K562 (cell line): ENCODE data around the gene PLAAT1. TPM values are rescaled to one million over a fixed set of nuclear protein-coding genes. Genes with fewer than 3 reads are reported as not detected.

ENCODE experiments used
- ATAC-seq: fragments of 200-7000 bp; cut with Tn5 transposase; 3 replicates; pipeline ENCODE4 v1.9.1; 2020; ENCODE audit warnings: moderate library complexity
- BruUV-seq: library from RNA; stranded (reverse); fragments of 400-500 nt; replicated peaks from 2 replicates; lab custom pipeline; 2021; lab: Mats Ljungman, UMichigan
- CTCF ChIA-PET: fragments of 300-600 bp; formaldehyde crosslinking; extraction: SDS; loops from one replicate; lab custom pipeline; 2021; ENCODE audit warnings: low intra/inter-chr PET ratio; lab: Yijun Ruan, JAX
- POLR2A ChIA-PET: fragments of 300-600, 350-650 bp; sonication (Branson Sonifier 250); formaldehyde crosslinking; extraction: SDS; loops from one replicate; lab custom pipeline; 2021; ENCODE audit warnings: antibody characterized with exemption, inconsistent platforms; lab: Yijun Ruan, JAX
- DNase-seq, 4 experiments: peaks; one replicate each; pipeline versions ENCODE4 v3.0.0 to v3.0.0-alpha.2; 2011 to 2018; ENCODE audit warnings: low spot score in 3 of 4, mixed read lengths in 3 of 4; ENCODE audit errors: extremely low read depth in 1 of 4
- FAIRE-seq: peaks from 2 replicates; lab custom pipeline; 2011; peaks lifted over from hg19 to GRCh38; lab: Jason Lieb, UNC
- H2AFZ ChIP-seq: 2 replicates; pipeline ENCODE4 v1.6.0; 2011; ENCODE audit warnings: low read depth, low read length, control low read depth, inconsistent platforms
- H3K27ac ChIP-seq: fragments of 200-600 bp; 3 replicates; pipeline ENCODE4 v1.8.0; 2011; ENCODE audit warnings: low read depth, mild to moderate bottlenecking, control low read depth, inconsistent platforms, low read length, moderate library complexity, mixed read lengths; ENCODE audit errors: extremely low read depth
- H3K27me3 ChIP-seq, 2 experiments: fragments of 300-600 bp in 1 of 2; 2 replicates in 1 of 2; 3 replicates in 1 of 2; pipeline versions ENCODE4 v1.6.0 to v1.8.0; 2011; ENCODE audit warnings: inconsistent platforms in 2 of 2, low read length in 2 of 2, mild to moderate bottlenecking in 1 of 2, mixed read lengths in 1 of 2, moderate library complexity in 1 of 2; ENCODE audit not compliant: control insufficient read depth in 2 of 2, insufficient read depth in 2 of 2
- H3K36me3 ChIP-seq: fragments of 300-600 bp; 3 replicates; pipeline ENCODE4 v1.8.0; 2011; ENCODE audit warnings: mild to moderate bottlenecking, low read length, inconsistent platforms; ENCODE audit not compliant: control insufficient read depth, insufficient read depth
- H3K4me1 ChIP-seq, 2 experiments: fragments of 200-600 bp in 1 of 2; replicated peaks in 1 of 2; 2 replicates in 1 of 2; 3 replicates in 1 of 2; pipeline versions ENCODE4 v1.5.1 to v1.8.0; 2011; ENCODE audit warnings: inconsistent platforms in 2 of 2, low read length in 2 of 2, mild to moderate bottlenecking in 1 of 2, mixed read lengths in 1 of 2, moderate library complexity in 1 of 2; ENCODE audit not compliant: control insufficient read depth in 2 of 2, insufficient read depth in 2 of 2
- H3K4me2 ChIP-seq: 2 replicates; pipeline ENCODE4 v1.6.1; 2011; ENCODE audit warnings: low read length, control low read depth, inconsistent platforms, mixed read lengths; ENCODE audit not compliant: insufficient read depth
- H3K4me3 ChIP-seq: fragments of 200-600 bp; sonication (generic), shearing (Covaris generic); 2 replicates; pipeline ENCODE4 v1.5.1; 2016; ENCODE audit warnings: control low read depth, inconsistent platforms
- H3K79me2 ChIP-seq: fragments of 200-600 bp; 3 replicates; pipeline ENCODE4 v1.8.0; 2011; ENCODE audit warnings: low read length, inconsistent platforms; ENCODE audit not compliant: control insufficient read depth, insufficient read depth
- H3K9ac ChIP-seq, 2 experiments: 2 replicates each; pipeline versions ENCODE4 v1.6.0 to v1.6.1; 2011; ENCODE audit warnings: low read depth in 2 of 2, low read length in 2 of 2, control low read depth in 1 of 2, inconsistent platforms in 1 of 2, mild to moderate bottlenecking in 1 of 2, mixed read lengths in 1 of 2; ENCODE audit not compliant: insufficient read depth in 1 of 2
- H3K9me1 ChIP-seq: one replicate; pipeline ENCODE4 v1.6.0; 2011; ENCODE audit warnings: inconsistent platforms, mild to moderate bottlenecking, low read length, moderate library complexity; ENCODE audit not compliant: control insufficient read depth, insufficient read depth
- H3K9me3 ChIP-seq: replicated peaks from 2 replicates; pipeline ENCODE4 v1.5.1; 2011; ENCODE audit warnings: low read depth, low read length, inconsistent platforms; ENCODE audit not compliant: control insufficient read depth, insufficient read depth
- H4K20me1 ChIP-seq: replicated peaks from 2 replicates; pipeline ENCODE4 v1.6.1; 2011; ENCODE audit warnings: low read length, inconsistent platforms, mixed read lengths; ENCODE audit not compliant: control insufficient read depth, insufficient read depth
- ESRRB ChIP-seq: fragments of 250-450 bp; sonication (Bioruptor Pico); IDR thresholded peaks from 2 replicates; pipeline ENCODE4 v1.5.0; 2020; ENCODE audit warnings: mild to moderate bottlenecking, moderate library complexity, borderline replicate concordance
- MEIS2 ChIP-seq: fragments of 450-650 bp; IDR thresholded peaks from 2 replicates; pipeline ENCODE4 v1.6.1; 2014; ENCODE audit warnings: mild to moderate bottlenecking; ENCODE audit not compliant: partially characterized antibody
- MTA1 ChIP-seq: fragments of 450-650 bp; IDR thresholded peaks from 2 replicates; pipeline ENCODE4 v1.6.1; 2017; ENCODE audit warnings: borderline replicate concordance
- SETDB1 ChIP-seq: IDR thresholded peaks from one replicate; pipeline ENCODE4 v1.6.1; 2012; ENCODE audit warnings: low read length, control low read depth, inconsistent platforms
- TOE1 ChIP-seq, 2 experiments: fragments of 450-650 bp in 1 of 2; sonication (generic) in 1 of 2; formaldehyde crosslinking in 1 of 2; IDR thresholded peaks; 2 replicates each; pipeline versions ENCODE4 v1.7.1 to v1.8.0; 2016 to 2022; ENCODE audit warnings: borderline replicate concordance in 2 of 2, mild to moderate bottlenecking in 2 of 2, antibody characterized with exemption in 1 of 2, inconsistent platforms in 1 of 2, low read depth in 1 of 2, missing genetic modification reagents in 1 of 2, moderate library complexity in 1 of 2
- WGBS: fragments of 100-300 bp; shearing (Covaris generic); methylation state at CpG from one replicate; pipeline ENCODE4 v1.1.6; 2016; ENCODE audit warnings: low coverage, mixed read lengths; ENCODE audit not compliant: insufficient coverage; ENCODE audit errors: missing lambda C conversion rate; 5-methylcytosine and 5-hydroxymethylcytosine counted together
- in situ Hi-C: fragments of 300-500 bp; cut with MboI; formaldehyde crosslinking; loops from 4 replicates; pipeline ENCODE4 v1.15.0; 2018; ENCODE audit warnings: inconsistent platforms, mixed read lengths
- intact Hi-C: fragments of 100-400 bp; cut with micrococcal nuclease; formaldehyde crosslinking; loops from 2 replicates; pipeline ENCODE4 v1.14.2; 2022
- polyA plus RNA-seq, 8 experiments: library from polyadenylated mRNA; depleted of rRNA in 4 of 8; stranded (reverse) in 5 of 8; unstranded in 3 of 8; fragments of >200 nt; fragmentation: Nextera tagmentation in 2 of 8; fragmentation: Illumina TruSeq in 1 of 8; extraction: Ambion mirVana in 2 of 8; extraction: Trizol in 1 of 8; gene quantifications; 2 replicates each; pipeline versions ENCODE4 v1.2.1 to v1.2.3, GENCODE V29; 2011 to 2014; ENCODE audit warnings: inconsistent platforms in 1 of 8, missing spikeins in 1 of 8
- total RNA-seq, 7 experiments: library from RNA; depleted of rRNA in 6 of 7; stranded (reverse); fragments of >200 nt in 6 of 7; fragmentation: Illumina TruSeq in 2 of 7; extraction: Trizol in 2 of 7; gene quantifications; 2 replicates each; pipeline versions ENCODE4 v1.2.1 to v1.2.3, GENCODE V29; 2011 to 2021; ENCODE audit warnings: low replicate concordance in 1 of 7
- TF ChIP-seq, protein P1 (sequence below): sonication (generic); formaldehyde crosslinking; IDR thresholded peaks from 2 replicates; pipeline ENCODE4 v1.8.0; 2022; ENCODE audit warnings: mild to moderate bottlenecking, missing genetic modification reagents, borderline replicate concordance
- TF ChIP-seq, protein P2 (sequence below): sonication (generic); formaldehyde crosslinking; IDR thresholded peaks from 2 replicates; pipeline ENCODE4 v1.8.1; 2023; ENCODE audit warnings: missing genetic modification reagents, mild to moderate bottlenecking, borderline replicate concordance

The PLAAT1 gene
- total and polyA plus RNA-seq, 9 of the 15 experiments (the other 6 are each of a cell fraction or from before 2014, with no cell fraction given), result 0.34 to 3.1 (median 1.5) TPM

DNA sequence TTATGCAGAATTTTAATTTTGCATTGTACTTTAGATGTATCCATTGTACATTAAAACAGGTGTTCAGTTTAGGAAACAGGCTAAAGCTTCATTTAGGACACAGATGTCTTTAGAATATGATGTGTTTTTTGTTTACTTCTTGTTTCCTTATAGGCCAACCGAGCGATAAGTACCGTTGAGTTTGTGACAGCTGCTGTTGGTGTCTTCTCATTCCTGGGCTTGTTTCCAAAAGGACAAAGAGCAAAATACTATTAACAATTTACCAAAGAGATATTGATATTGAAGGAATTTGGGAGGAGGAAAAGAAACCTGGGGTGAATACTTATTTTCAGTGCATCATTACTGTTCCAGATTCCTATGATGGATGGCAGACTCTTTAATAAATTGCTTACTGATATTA lies 29.4 kb downstream of the PLAAT1 start:
- ChIA-PET CTCF (no interaction called here), POLR2A (no interaction called here)
- no peaks in the 10 kb centered on the region for H3K4me1 ChIP-seq
- H3K9ac ChIP-seq, result no peak overlapping the region
- ATAC-seq (no peak), FAIRE-seq (no peak), DNase-seq (no peak)
- TF ChIP-seq ESRRB (CRISPR knock-in tag) (no peak), SETDB1 (no peak), TOE1 (IDR thresholded peaks at IDR 0.05; ENCODE audit: borderline replicate concordance) (no peak), TOE1 (CRISPR knock-in tag; IDR thresholded peaks at IDR 0.05; ENCODE audit: borderline replicate concordance, low read depth) (no peak), MEIS2 (no peak), MTA1 (no peak)
- TF ChIP-seq, protein P1, sequence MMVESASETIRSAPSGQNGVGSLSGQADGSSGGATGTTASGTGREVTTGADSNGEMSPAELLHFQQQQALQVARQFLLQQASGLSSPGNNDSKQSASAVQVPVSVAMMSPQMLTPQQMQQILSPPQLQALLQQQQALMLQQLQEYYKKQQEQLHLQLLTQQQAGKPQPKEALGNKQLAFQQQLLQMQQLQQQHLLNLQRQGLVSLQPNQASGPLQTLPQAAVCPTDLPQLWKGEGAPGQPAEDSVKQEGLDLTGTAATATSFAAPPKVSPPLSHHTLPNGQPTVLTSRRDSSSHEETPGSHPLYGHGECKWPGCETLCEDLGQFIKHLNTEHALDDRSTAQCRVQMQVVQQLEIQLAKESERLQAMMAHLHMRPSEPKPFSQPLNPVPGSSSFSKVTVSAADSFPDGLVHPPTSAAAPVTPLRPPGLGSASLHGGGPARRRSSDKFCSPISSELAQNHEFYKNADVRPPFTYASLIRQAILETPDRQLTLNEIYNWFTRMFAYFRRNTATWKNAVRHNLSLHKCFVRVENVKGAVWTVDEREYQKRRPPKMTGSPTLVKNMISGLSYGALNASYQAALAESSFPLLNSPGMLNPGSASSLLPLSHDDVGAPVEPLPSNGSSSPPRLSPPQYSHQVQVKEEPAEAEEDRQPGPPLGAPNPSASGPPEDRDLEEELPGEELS, result no peak
- TF ChIP-seq, protein P2, sequence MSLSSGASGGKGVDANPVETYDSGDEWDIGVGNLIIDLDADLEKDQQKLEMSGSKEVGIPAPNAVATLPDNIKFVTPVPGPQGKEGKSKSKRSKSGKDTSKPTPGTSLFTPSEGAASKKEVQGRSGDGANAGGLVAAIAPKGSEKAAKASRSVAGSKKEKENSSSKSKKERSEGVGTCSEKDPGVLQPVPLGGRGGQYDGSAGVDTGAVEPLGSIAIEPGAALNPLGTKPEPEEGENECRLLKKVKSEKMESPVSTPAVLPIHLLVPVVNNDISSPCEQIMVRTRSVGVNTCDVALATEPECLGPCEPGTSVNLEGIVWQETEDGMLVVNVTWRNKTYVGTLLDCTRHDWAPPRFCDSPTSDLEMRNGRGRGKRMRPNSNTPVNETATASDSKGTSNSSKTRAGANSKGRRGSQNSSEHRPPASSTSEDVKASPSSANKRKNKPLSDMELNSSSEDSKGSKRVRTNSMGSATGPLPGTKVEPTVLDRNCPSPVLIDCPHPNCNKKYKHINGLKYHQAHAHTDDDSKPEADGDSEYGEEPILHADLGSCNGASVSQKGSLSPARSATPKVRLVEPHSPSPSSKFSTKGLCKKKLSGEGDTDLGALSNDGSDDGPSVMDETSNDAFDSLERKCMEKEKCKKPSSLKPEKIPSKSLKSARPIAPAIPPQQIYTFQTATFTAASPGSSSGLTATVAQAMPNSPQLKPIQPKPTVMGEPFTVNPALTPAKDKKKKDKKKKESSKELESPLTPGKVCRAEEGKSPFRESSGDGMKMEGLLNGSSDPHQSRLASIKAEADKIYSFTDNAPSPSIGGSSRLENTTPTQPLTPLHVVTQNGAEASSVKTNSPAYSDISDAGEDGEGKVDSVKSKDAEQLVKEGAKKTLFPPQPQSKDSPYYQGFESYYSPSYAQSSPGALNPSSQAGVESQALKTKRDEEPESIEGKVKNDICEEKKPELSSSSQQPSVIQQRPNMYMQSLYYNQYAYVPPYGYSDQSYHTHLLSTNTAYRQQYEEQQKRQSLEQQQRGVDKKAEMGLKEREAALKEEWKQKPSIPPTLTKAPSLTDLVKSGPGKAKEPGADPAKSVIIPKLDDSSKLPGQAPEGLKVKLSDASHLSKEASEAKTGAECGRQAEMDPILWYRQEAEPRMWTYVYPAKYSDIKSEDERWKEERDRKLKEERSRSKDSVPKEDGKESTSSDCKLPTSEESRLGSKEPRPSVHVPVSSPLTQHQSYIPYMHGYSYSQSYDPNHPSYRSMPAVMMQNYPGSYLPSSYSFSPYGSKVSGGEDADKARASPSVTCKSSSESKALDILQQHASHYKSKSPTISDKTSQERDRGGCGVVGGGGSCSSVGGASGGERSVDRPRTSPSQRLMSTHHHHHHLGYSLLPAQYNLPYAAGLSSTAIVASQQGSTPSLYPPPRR (CRISPR knock-in tag), result no peak
- WGBS, result 4% methylated on average over 3 of the region's 3 CpGs
- H4K20me1 ChIP-seq, result no peaks in the 10 kb centered on the region
- in situ Hi-C loops (no loop called here), intact Hi-C loops (no loop called here)
- H3K4me3 ChIP-seq, result no peak overlapping the region
- no peaks in the 10 kb centered on the region for H3K79me2 ChIP-seq
- H3K4me2 ChIP-seq, result no peak overlapping the region
- no peaks in the 10 kb centered on the region for H3K9me1 ChIP-seq
- no peak overlapping the region for H2AFZ ChIP-seq
- H3K27me3 ChIP-seq, result no peaks in the 10 kb centered on the region
- H3K36me3 ChIP-seq, result no peaks in the 10 kb centered on the region
- BruUV-seq, result no TSS peak
- no peaks in the 10 kb centered on the region for H3K9me3 ChIP-seq
- H3K27ac ChIP-seq, result no peak overlapping the region
